Ishikawa (cell line): ENCODE data around the gene SLC25A30.

Experiments used
- CEBPB ChIP-seq: IDR thresholded peaks from 2 replicates; pipeline ENCODE4 v1.6.1; 2012
- CREB1 ChIP-seq: IDR thresholded peaks from 2 replicates; pipeline ENCODE4 v1.6.1; 2012; ENCODE audit warnings: low read depth
- EP300 ChIP-seq: IDR thresholded peaks from 2 replicates; pipeline ENCODE4 v1.6.1; 2012; ENCODE audit warnings: borderline replicate concordance
- MAX ChIP-seq: IDR thresholded peaks from 2 replicates; pipeline ENCODE4 v1.6.1; 2012
- NFIC ChIP-seq: IDR thresholded peaks from 2 replicates; pipeline ENCODE4 v1.6.1; 2012
- RAD21 ChIP-seq: IDR thresholded peaks from 2 replicates; pipeline ENCODE4 v1.6.1; 2012; ENCODE audit warnings: low read depth
- TAF1 ChIP-seq: IDR thresholded peaks from 2 replicates; pipeline ENCODE4 v1.6.1; 2012; ENCODE audit warnings: low read depth, mild to moderate bottlenecking
- TCF12 ChIP-seq: IDR thresholded peaks from 2 replicates; pipeline ENCODE4 v1.6.1; 2012; ENCODE audit warnings: low read depth
- TEAD4 ChIP-seq: IDR thresholded peaks from 2 replicates; pipeline ENCODE4 v1.6.1; 2012
- YY1 ChIP-seq: IDR thresholded peaks from 2 replicates; pipeline ENCODE4 v1.6.1; 2012; ENCODE audit warnings: low read depth
- ZBTB7A ChIP-seq: IDR thresholded peaks from 2 replicates; pipeline ENCODE4 v1.6.1; 2012; ENCODE audit warnings: low read depth
- TF ChIP-seq, protein P1 (sequence below): IDR thresholded peaks from 2 replicates; pipeline ENCODE4 v1.6.1; 2012; ENCODE audit warnings: low read depth, mild to moderate bottlenecking
- TF ChIP-seq, protein P2 (sequence below): IDR thresholded peaks from 2 replicates; pipeline ENCODE4 v1.6.1; 2012

GRCh38 chr13:45413826-45414307 lies 4.3 kb downstream of the SLC25A30 start:
- no peak for TF ChIP-seq EP300
- TF ChIP-seq RAD21 = no peak
- TF ChIP-seq ZBTB7A = no peak
- no peak for TF ChIP-seq MAX
- no peak for TF ChIP-seq YY1
- no peak for TF ChIP-seq TEAD4
- TF ChIP-seq, protein P1, sequence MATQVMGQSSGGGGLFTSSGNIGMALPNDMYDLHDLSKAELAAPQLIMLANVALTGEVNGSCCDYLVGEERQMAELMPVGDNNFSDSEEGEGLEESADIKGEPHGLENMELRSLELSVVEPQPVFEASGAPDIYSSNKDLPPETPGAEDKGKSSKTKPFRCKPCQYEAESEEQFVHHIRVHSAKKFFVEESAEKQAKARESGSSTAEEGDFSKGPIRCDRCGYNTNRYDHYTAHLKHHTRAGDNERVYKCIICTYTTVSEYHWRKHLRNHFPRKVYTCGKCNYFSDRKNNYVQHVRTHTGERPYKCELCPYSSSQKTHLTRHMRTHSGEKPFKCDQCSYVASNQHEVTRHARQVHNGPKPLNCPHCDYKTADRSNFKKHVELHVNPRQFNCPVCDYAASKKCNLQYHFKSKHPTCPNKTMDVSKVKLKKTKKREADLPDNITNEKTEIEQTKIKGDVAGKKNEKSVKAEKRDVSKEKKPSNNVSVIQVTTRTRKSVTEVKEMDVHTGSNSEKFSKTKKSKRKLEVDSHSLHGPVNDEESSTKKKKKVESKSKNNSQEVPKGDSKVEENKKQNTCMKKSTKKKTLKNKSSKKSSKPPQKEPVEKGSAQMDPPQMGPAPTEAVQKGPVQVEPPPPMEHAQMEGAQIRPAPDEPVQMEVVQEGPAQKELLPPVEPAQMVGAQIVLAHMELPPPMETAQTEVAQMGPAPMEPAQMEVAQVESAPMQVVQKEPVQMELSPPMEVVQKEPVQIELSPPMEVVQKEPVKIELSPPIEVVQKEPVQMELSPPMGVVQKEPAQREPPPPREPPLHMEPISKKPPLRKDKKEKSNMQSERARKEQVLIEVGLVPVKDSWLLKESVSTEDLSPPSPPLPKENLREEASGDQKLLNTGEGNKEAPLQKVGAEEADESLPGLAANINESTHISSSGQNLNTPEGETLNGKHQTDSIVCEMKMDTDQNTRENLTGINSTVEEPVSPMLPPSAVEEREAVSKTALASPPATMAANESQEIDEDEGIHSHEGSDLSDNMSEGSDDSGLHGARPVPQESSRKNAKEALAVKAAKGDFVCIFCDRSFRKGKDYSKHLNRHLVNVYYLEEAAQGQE = no peak
- TF ChIP-seq NFIC = no peak
- no peak for TF ChIP-seq CEBPB
- TF ChIP-seq TAF1 = no peak
- TF ChIP-seq, protein P2, sequence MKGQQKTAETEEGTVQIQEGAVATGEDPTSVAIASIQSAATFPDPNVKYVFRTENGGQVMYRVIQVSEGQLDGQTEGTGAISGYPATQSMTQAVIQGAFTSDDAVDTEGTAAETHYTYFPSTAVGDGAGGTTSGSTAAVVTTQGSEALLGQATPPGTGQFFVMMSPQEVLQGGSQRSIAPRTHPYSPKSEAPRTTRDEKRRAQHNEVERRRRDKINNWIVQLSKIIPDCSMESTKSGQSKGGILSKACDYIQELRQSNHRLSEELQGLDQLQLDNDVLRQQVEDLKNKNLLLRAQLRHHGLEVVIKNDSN = no peak
- no peak for TF ChIP-seq CREB1
- TF ChIP-seq TCF12 = no peak
